Bronchial smooth muscle cell (primary cell): ENCODE data around the gene CCNA2. TPM values are rescaled to one million over a fixed set of nuclear protein-coding genes. Genes with fewer than 3 reads are reported as not detected.

Experiments used
- total RNA-seq: library from RNA; depleted of rRNA; stranded (reverse); fragments of >200 nt; gene quantifications from 2 replicates; pipeline ENCODE4 v1.2.1, GENCODE V29; 2014

CCNA2 gene
- total RNA-seq: 0.94 and 6.9 TPM in 2 replicates

GRCh38 chr4:121823505-121824170 is at the start of gene CCNA2:
CCNA2 (minus strand) TSS chr4:121823883; CDS start chr4:121823628, 255 bp downstream.

GRCh38 chr4:121869841-121870822 is 46.4 kb upstream of the CCNA2 start, which contains the start of gene BBS7:
BBS7 (minus strand) TSS chr4:121870474; CDS start chr4:121870313, 161 bp downstream.

GRCh38 chr4:121800961-121801714 is 22.5 kb downstream of the CCNA2 start, which contains the start of gene EXOSC9:
EXOSC9 (plus strand) TSS chr4:121801323; CDS start chr4:121801425, 102 bp downstream.

Other genes starting within 250 kb of the CCNA2 start
- gene ANXA5, start 126.9 kb downstream of the CCNA2 start, total RNA-seq: 772 and 851 TPM in 2 replicates
- 5.1 and 14.8 TPM in 2 replicates for gene SMIM43, start 58.7 kb downstream of the CCNA2 start, total RNA-seq
- 21.6 and 28.2 TPM in 2 replicates for gene EXOSC9, start 22.6 kb downstream of the CCNA2 start, total RNA-seq
- 13.4 and 19.9 TPM in 2 replicates for gene BBS7, start 46.6 kb upstream of the CCNA2 start, total RNA-seq
- gene TRPC3, start 128.2 kb upstream of the CCNA2 start, total RNA-seq: 0.32 and 0.34 TPM in 2 replicates